ENCODE data around the gene ARHGEF28. TPM values are rescaled to one million over a fixed set of nuclear protein-coding genes. Genes with fewer than 3 reads are reported as not detected.

ARHGEF28 gene
- total RNA-seq, 1 donor from 2014 or later, result not detected

- intact Hi-C loops (cut with micrococcal nuclease), result no loop called here
Observed at GRCh38 chr5:73950912-73951430, 325.0 kb downstream of the ARHGEF28 start.

GRCh38 chr5:73952872-73953271 is 326.9 kb downstream of the ARHGEF28 start:
- intact Hi-C loops (cut with micrococcal nuclease), result no loop called here

GRCh38 chr5:73954381-73954780 is 328.4 kb downstream of the ARHGEF28 start:
- intact Hi-C loops (cut with micrococcal nuclease), result no loop called here

GRCh38 chr5:73955271-73955846 is 329.4 kb downstream of the ARHGEF28 start:
- intact Hi-C loops (cut with micrococcal nuclease), result no loop called here

- intact Hi-C loops (cut with micrococcal nuclease), result no loop called here
Observed at GRCh38 chr5:73957397-73958001, 331.5 kb downstream of the ARHGEF28 start.

- intact Hi-C loops (cut with micrococcal nuclease), result no loop called here
Observed at GRCh38 chr5:73958037-73958436, 332.0 kb downstream of the ARHGEF28 start.

- intact Hi-C loops (cut with micrococcal nuclease), result no loop called here
Observed at GRCh38 chr5:73960023-73960422, 334.0 kb downstream of the ARHGEF28 start.

GRCh38 chr5:73960426-73960825 is 334.4 kb downstream of the ARHGEF28 start:
- intact Hi-C loops (cut with micrococcal nuclease), result no loop called here

GRCh38 chr5:73962801-73963425 is 336.9 kb downstream of the ARHGEF28 start:
- intact Hi-C loops (cut with micrococcal nuclease), result no loop called here

GRCh38 chr5:73964352-73964865 is 338.4 kb downstream of the ARHGEF28 start:
- intact Hi-C loops (cut with micrococcal nuclease), result no loop called here

GRCh38 chr5:73966451-73966850 is 340.5 kb downstream of the ARHGEF28 start:
- intact Hi-C loops (cut with micrococcal nuclease), result no loop called here

GRCh38 chr5:73967347-73967746 is 341.4 kb downstream of the ARHGEF28 start:
- intact Hi-C loops (cut with micrococcal nuclease), result no loop called here

- intact Hi-C loops (cut with micrococcal nuclease), result no loop called here
Observed at GRCh38 chr5:73968246-73968645, 342.2 kb downstream of the ARHGEF28 start.

- intact Hi-C loops (cut with micrococcal nuclease), result no loop called here
Observed at GRCh38 chr5:73968729-73969128, 342.7 kb downstream of the ARHGEF28 start.

- intact Hi-C loops (cut with micrococcal nuclease), result no loop called here
Observed at GRCh38 chr5:73969195-73970036, 343.4 kb downstream of the ARHGEF28 start.

GRCh38 chr5:73971326-73971725 is 345.3 kb downstream of the ARHGEF28 start:
- intact Hi-C loops (cut with micrococcal nuclease), result no loop called here

- intact Hi-C loops (cut with micrococcal nuclease), result no loop called here
Observed at GRCh38 chr5:73973135-73973534, 347.1 kb downstream of the ARHGEF28 start.

GRCh38 chr5:73974871-73975360 is 348.9 kb downstream of the ARHGEF28 start:
- intact Hi-C loops (cut with micrococcal nuclease), result no loop called here

GRCh38 chr5:73975845-73976244 is 349.8 kb downstream of the ARHGEF28 start:
- intact Hi-C loops (cut with micrococcal nuclease), result no loop called here

GRCh38 chr5:73977146-73977545 is 351.1 kb downstream of the ARHGEF28 start:
- intact Hi-C loops (cut with micrococcal nuclease), result no loop called here

GRCh38 chr5:73979321-73979720 is 353.3 kb downstream of the ARHGEF28 start:
- intact Hi-C loops (cut with micrococcal nuclease), result no loop called here
